ENCODE measurements around the gene FGFR2. TPM values are rescaled to one million over a fixed set of nuclear protein-coding genes. Genes with fewer than 3 reads are reported as not detected.
A peak's percentile ranks its signal among the peaks of the same experiment; 100 is the strongest.

FGFR2 gene
- total RNA-seq, 2 donors from 2014 or later, result 49.7 to 78.5 TPM

GRCh38 chr10:121460733-121461132, 137.5 kb downstream of the FGFR2 start:
- H3K27me3 ChIP-seq (replicated peaks; ENCODE audit: insufficient read depth), result no peaks in the 10 kb centered on the region
- no peak for DNase-seq (ENCODE audit: low spot score)
- H3K4me1 ChIP-seq (replicated peaks), result no peaks in the 10 kb centered on the region
- 95% methylated on average over 3 of the region's 3 CpGs for WGBS
- TF ChIP-seq CTCF (IDR thresholded peaks at IDR 0.05) (no peak), POLR2A (IDR thresholded peaks at IDR 0.05) (no peak), POLR2AphosphoS5 (IDR thresholded peaks at IDR 0.05) (no peak)
- H3K9me3 ChIP-seq, result no peaks in the 10 kb centered on the region
- H3K4me3 ChIP-seq, result no peak overlapping the region
- no peak overlapping the region for H3K27ac ChIP-seq
- no peaks in the 10 kb centered on the region for H3K36me3 ChIP-seq
- intact Hi-C loops (cut with DNase I), result no loop called here

DNA sequence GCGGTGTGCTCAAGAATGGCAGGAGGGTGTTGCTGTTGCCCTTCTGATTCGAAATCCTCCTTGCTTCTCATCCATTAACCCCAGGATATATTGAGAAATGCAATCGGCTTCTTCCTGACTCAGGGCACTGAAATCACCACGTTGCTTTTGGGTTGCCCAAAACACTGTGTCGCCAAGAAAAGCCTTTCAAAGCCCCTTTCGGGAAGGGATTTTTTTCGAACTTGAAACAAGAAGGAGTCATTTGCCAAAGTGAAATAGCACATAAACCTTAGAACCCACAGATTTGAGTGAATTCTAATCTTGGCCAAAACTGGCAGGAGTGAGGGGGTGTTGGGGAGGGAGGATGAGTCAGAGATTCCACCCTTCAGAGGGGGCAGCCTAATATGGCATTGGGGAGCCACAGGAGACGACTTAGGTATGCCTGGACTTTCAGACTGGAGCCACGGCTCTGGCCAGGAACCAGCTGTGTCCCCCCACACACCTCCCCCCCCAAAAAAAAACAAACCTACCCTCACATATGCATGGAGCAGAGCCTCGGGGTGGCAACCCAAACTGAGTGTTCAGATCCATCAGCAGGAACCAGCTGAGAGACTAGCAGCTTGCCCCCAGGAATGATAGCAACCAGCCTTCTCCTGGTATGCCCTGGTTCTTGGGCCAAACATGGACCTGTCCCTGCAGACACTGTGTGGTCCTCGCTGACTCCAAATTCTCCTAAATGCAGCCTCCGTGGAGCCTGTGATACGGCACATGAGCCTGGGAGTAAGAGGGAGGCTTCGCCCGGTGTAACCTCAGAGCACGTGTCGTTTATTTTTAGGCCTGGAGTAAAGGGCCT, 138.4 kb downstream of the FGFR2 start:
- Histone ChIP-seq H3K9me3 (no peaks in the 10 kb centered on the region), H3K27me3 (replicated peaks; ENCODE audit: insufficient read depth) (no peaks in the 10 kb centered on the region), H3K36me3 (no peaks in the 10 kb centered on the region), H3K4me3 (no peak overlapping the region), H3K4me1 (replicated peaks) (no peaks in the 10 kb centered on the region), H3K27ac (peak overlapping the region in 1 of 2 donors; percentile 12)
- intact Hi-C loops (cut with DNase I), result loop anchor here (1.0 kb wide), 1 partner anchor 138 kb away; the partner anchor contains the start of gene FGFR2
- no peak for DNase-seq (ENCODE audit: low spot score)
- TF ChIP-seq POLR2AphosphoS5 (IDR thresholded peaks at IDR 0.05) (peak; percentile 52), POLR2A (IDR thresholded peaks at IDR 0.05) (no peak), CTCF (IDR thresholded peaks at IDR 0.05) (no peak)
- WGBS, result 64% methylated on average over 17 of the region's 17 CpGs

DNA sequence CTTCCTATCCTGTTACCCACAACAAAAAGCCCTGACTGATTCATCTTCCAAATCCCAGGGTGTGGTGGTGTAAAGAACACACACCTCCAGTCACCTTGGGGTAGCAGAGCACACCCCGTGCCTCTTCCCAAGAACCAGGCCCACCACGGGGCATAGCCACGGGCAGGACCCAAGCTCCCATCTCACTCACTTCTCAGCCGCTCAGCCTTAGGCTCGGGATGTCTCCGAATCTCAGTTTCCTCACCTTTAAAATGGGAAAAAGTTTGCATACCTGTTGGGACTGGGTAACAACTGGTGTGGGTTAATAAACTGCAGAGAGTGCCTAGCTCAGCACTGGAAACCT, 139.0 kb downstream of the FGFR2 start:
- peak overlapping the region in 1 of 2 donors; percentile 12 for H3K27ac ChIP-seq
- no peaks in the 10 kb centered on the region for H3K4me1 ChIP-seq (replicated peaks)
- WGBS, result 97% methylated on average over 4 of the region's 6 CpGs
- H3K4me3 ChIP-seq, result no peak overlapping the region
- intact Hi-C loops (cut with DNase I), result loop anchor here (1.0 kb wide), 1 partner anchor 139 kb away; the partner anchor contains the start of gene FGFR2
- no peak for TF ChIP-seq CTCF (IDR thresholded peaks at IDR 0.05)
- TF ChIP-seq POLR2A (IDR thresholded peaks at IDR 0.05), result no peak
- no peak for TF ChIP-seq POLR2AphosphoS5 (IDR thresholded peaks at IDR 0.05)
- H3K27me3 ChIP-seq (replicated peaks; ENCODE audit: insufficient read depth), result no peaks in the 10 kb centered on the region
- no peaks in the 10 kb centered on the region for H3K36me3 ChIP-seq
- H3K9me3 ChIP-seq, result no peaks in the 10 kb centered on the region
- DNase-seq (ENCODE audit: low spot score), result no peak

- Histone ChIP-seq H3K27me3 (replicated peaks; ENCODE audit: insufficient read depth) (no peaks in the 10 kb centered on the region), H3K36me3 (no peaks in the 10 kb centered on the region), H3K9me3 (no peaks in the 10 kb centered on the region), H3K4me3 (no peak overlapping the region), H3K4me1 (replicated peaks) (no peaks in the 10 kb centered on the region), H3K27ac (no peak overlapping the region)
- TF ChIP-seq CTCF (IDR thresholded peaks at IDR 0.05) (no peak), POLR2A (IDR thresholded peaks at IDR 0.05) (no peak), POLR2AphosphoS5 (IDR thresholded peaks at IDR 0.05) (no peak)
- WGBS, result 66% methylated on average over 3 of the region's 3 CpGs
- intact Hi-C loops (cut with DNase I), result no loop called here
- DNase-seq (ENCODE audit: low spot score), result no peak
Observed at GRCh38 chr10:121457729-121458128, 140.5 kb downstream of the FGFR2 start.

DNA sequence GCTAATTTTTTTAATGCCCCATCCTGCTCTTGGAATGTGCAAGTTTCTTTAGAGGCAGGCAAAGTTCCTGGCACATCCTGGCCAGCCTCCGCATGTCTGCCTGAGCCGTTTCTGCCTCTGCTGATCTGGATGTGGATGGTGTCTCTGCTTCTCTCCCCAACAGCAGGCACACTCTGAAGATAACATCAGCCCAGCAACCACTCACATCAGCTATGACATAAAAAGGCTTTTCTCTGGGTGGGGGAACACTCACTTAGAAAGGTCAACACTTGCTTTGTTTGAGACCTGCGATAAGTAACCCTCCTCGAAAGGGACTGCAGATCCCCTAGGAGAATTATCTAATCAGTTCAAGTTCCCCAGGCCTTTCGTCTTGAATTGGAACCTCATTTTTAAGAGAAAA, 142.9 kb downstream of the FGFR2 start:
- no peak for DNase-seq (ENCODE audit: low spot score)
- H3K4me1 ChIP-seq (replicated peaks), result no peaks in the 10 kb centered on the region
- no peaks in the 10 kb centered on the region for H3K27me3 ChIP-seq (replicated peaks; ENCODE audit: insufficient read depth)
- no peak overlapping the region for H3K27ac ChIP-seq
- WGBS, result 48% methylated on average over 5 of the region's 5 CpGs
- no peak overlapping the region for H3K4me3 ChIP-seq
- no peaks in the 10 kb centered on the region for H3K36me3 ChIP-seq
- TF ChIP-seq CTCF (IDR thresholded peaks at IDR 0.05) (no peak), POLR2A (IDR thresholded peaks at IDR 0.05) (no peak), POLR2AphosphoS5 (IDR thresholded peaks at IDR 0.05) (no peak)
- no peaks in the 10 kb centered on the region for H3K9me3 ChIP-seq
- intact Hi-C loops (cut with DNase I), result no loop called here
